ENCODE results near the gene FBXW11. TPM values are rescaled to one million over a fixed set of nuclear protein-coding genes. Genes with fewer than 3 reads are reported as not detected.

The FBXW11 gene
- total RNA-seq, 2 donors from 2014 or later, result 54.7 to 61.4 TPM

DNA sequence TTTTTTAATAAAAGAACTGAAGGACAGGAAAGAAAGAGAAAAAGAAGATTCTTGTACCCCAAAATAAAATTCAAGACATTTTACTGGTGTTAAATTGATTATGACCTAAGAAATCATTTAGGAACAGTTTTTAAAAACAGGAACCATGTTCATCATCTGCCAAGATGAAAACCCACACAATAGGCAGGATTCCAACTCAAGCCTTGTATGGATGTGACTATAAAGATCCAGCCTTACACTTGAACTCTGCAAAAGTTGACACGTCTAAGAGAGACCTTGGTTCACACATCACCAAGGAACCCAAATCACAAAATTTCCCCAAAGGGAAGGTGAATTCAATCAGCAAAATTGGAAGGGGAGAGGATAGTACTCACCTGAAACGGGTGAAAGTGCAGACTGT is 138.2 kb downstream of the FBXW11 start:
- no peaks in the 10 kb centered on the region for H3K27me3 ChIP-seq (replicated peaks; ENCODE audit: insufficient read depth)
- no peaks in the 10 kb centered on the region for H3K9me3 ChIP-seq
- DNase-seq (ENCODE audit: low spot score), result no peak
- H3K4me3 ChIP-seq, result no peak overlapping the region
- TF ChIP-seq POLR2AphosphoS5 (IDR thresholded peaks at IDR 0.05), result no peak
- TF ChIP-seq, protein P1, sequence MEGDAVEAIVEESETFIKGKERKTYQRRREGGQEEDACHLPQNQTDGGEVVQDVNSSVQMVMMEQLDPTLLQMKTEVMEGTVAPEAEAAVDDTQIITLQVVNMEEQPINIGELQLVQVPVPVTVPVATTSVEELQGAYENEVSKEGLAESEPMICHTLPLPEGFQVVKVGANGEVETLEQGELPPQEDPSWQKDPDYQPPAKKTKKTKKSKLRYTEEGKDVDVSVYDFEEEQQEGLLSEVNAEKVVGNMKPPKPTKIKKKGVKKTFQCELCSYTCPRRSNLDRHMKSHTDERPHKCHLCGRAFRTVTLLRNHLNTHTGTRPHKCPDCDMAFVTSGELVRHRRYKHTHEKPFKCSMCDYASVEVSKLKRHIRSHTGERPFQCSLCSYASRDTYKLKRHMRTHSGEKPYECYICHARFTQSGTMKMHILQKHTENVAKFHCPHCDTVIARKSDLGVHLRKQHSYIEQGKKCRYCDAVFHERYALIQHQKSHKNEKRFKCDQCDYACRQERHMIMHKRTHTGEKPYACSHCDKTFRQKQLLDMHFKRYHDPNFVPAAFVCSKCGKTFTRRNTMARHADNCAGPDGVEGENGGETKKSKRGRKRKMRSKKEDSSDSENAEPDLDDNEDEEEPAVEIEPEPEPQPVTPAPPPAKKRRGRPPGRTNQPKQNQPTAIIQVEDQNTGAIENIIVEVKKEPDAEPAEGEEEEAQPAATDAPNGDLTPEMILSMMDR (IDR thresholded peaks at IDR 0.05), result no peak
- no peak for TF ChIP-seq POLR2A (IDR thresholded peaks at IDR 0.05)
- H3K27ac ChIP-seq, result no peak overlapping the region
- 93% methylated on average over 2 of the region's 2 CpGs for whole genome bisulfite sequencing
- intact Hi-C loops (cut with DNase I), result no loop called here
- peaks cover 0 to 6% of the 10 kb centered on the region in 2 donors for H3K36me3 ChIP-seq
- H3K4me1 ChIP-seq (replicated peaks), result no peaks in the 10 kb centered on the region

DNA sequence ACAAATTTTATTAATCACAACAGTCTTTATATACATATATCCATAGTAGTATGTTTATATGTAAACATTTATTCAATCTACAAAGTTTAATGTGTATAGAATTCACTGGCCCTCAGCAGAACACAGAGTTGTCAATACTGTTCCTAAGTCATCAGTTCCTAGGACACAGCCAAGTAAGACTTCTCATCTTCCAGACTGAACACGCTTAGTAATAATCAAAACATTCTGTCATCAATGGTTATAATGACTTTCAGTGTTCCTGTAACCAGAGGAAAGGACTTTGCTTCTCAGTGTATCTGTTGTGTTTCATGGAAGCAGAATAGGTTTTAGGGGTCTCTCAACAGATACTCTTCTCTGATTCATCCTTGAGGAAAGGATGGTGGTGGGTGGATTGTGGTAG is 138.7 kb downstream of the FBXW11 start:
- WGBS, result 85% methylated on average over 1 of the region's 1 CpG
- Histone ChIP-seq H3K9me3 (no peaks in the 10 kb centered on the region), H3K4me1 (replicated peaks) (no peaks in the 10 kb centered on the region), H3K27me3 (replicated peaks; ENCODE audit: insufficient read depth) (no peaks in the 10 kb centered on the region), H3K27ac (no peak overlapping the region), H3K36me3 (peaks cover 0 to 6% of the 10 kb centered on the region in 2 donors), H3K4me3 (no peak overlapping the region)
- TF ChIP-seq POLR2A (IDR thresholded peaks at IDR 0.05) (no peak), POLR2AphosphoS5 (IDR thresholded peaks at IDR 0.05) (no peak)
- TF ChIP-seq, protein P1 (IDR thresholded peaks at IDR 0.05), result no peak
- DNase-seq (ENCODE audit: low spot score), result no peak
- intact Hi-C loops (cut with DNase I), result no loop called here

DNA sequence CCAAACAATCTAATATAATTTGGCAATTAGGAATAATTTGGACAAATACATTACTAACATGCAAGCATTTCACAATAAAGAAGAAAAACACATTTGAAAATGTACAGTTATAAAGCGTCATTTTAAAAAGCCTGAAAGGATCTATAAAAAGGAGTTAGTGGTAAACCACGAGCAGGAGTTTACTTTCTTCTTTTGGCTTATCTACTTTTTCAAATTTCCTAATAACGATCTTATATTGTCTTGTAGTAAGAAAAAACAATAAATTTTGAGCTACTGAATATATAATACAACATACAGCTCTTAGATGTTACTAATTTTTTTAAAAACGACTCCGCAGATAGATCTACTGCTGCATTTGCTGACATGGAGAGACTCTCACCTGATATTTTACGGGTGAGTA is 141.0 kb downstream of the FBXW11 start:
- Histone ChIP-seq H3K4me1 (replicated peaks) (no peaks in the 10 kb centered on the region), H3K27me3 (replicated peaks; ENCODE audit: insufficient read depth) (no peaks in the 10 kb centered on the region), H3K36me3 (peaks cover 0 to 6% of the 10 kb centered on the region in 2 donors), H3K9me3 (no peaks in the 10 kb centered on the region), H3K27ac (no peak overlapping the region), H3K4me3 (no peak overlapping the region)
- intact Hi-C loops (cut with DNase I), result no loop called here
- DNase-seq (ENCODE audit: low spot score), result no peak
- WGBS, result 80% methylated on average over 6 of the region's 6 CpGs
- TF ChIP-seq POLR2AphosphoS5 (IDR thresholded peaks at IDR 0.05), result no peak
- TF ChIP-seq, protein P1 (IDR thresholded peaks at IDR 0.05), result no peak
- no peak for TF ChIP-seq POLR2A (IDR thresholded peaks at IDR 0.05)

DNA sequence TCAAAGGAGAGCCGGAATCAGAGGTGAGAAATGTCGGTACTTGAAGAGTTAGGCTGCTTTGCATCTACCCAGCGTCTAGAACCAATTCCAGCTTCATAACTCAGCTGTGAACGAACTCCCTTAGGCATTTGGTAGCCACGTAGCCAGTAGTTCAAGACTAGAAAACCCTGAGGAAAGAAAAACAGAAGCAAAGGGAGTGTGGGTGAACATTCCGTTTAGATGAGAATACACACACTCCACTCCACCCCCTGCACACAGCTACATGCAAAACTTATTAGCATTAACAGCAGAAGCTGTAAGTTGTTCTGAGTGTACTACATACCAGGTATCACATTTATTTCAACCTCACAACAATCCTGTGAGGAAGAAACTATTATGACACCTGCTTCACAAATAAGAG is 142.5 kb downstream of the FBXW11 start:
- Histone ChIP-seq H3K36me3 (peaks cover 0 to 6% of the 10 kb centered on the region in 2 donors), H3K27ac (no peak overlapping the region)
- WGBS, result 91% methylated on average over 6 of the region's 6 CpGs

DNA sequence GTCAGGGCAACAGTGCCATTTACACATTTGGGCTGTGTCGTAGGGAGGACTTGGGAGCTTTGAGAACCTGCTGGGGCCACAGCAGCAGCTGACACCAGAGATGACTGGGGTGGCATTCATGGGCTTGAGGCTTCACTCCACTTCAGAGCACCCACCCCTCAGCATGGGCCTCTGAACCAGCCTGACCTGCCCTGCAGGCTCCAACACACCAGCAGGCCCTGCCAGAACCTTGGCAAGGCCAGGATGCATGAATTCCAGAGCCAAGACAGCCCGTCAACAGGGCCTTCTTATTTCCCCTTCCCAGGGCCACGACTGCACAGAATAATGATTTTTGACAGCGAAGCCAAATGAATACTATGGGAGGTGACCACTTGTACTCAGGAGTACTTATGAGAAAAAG is 143.8 kb downstream of the FBXW11 start:
- TF ChIP-seq POLR2AphosphoS5 (IDR thresholded peaks at IDR 0.05), result no peak
- TF ChIP-seq POLR2A (IDR thresholded peaks at IDR 0.05), result no peak
- TF ChIP-seq, protein P1 (IDR thresholded peaks at IDR 0.05), result no peak

More for the DNA sequence above, 142.5 kb downstream of the FBXW11 start:
- intact Hi-C loops (cut with DNase I), result no loop called here
- Histone ChIP-seq H3K27me3 (replicated peaks; ENCODE audit: insufficient read depth) (no peaks in the 10 kb centered on the region), H3K4me1 (replicated peaks) (no peaks in the 10 kb centered on the region), H3K4me3 (no peak overlapping the region), H3K9me3 (no peaks in the 10 kb centered on the region)
- no peak for DNase-seq (ENCODE audit: low spot score)
- no peak for TF ChIP-seq POLR2AphosphoS5 (IDR thresholded peaks at IDR 0.05)
- TF ChIP-seq POLR2A (IDR thresholded peaks at IDR 0.05), result no peak
- TF ChIP-seq, protein P1 (IDR thresholded peaks at IDR 0.05), result no peak

More for the DNA sequence above, 143.8 kb downstream of the FBXW11 start:
- Histone ChIP-seq H3K9me3 (no peaks in the 10 kb centered on the region), H3K36me3 (no peaks in the 10 kb centered on the region), H3K27me3 (replicated peaks; ENCODE audit: insufficient read depth) (no peaks in the 10 kb centered on the region), H3K27ac (no peak overlapping the region), H3K4me3 (no peak overlapping the region), H3K4me1 (replicated peaks) (no peaks in the 10 kb centered on the region)
- 72% methylated on average over 4 of the region's 4 CpGs for WGBS
- DNase-seq (ENCODE audit: low spot score), result no peak
- intact Hi-C loops (cut with DNase I), result no loop called here
